HL-60 (cell line): ENCODE measurements around the gene MS4A6A.

Experiments
- DNase-seq, 2 experiments: peaks; one replicate each; pipeline ENCODE4 v3.0.0-alpha.2; 2010 to 2020; ENCODE audit warnings: low read depth in 1 of 2, low spot score in 1 of 2
- H3K27ac ChIP-seq: fragments of 250-450 bp; sonication (Bioruptor Pico); replicated peaks from 2 replicates; pipeline ENCODE4 v1.5.1; 2020; ENCODE audit warnings: mild to moderate bottlenecking, moderate library complexity
- H3K27me3 ChIP-seq: fragments of 250-450 bp; sonication (Bioruptor Pico); 2 replicates; pipeline ENCODE4 v1.5.1; 2021; ENCODE audit warnings: mild to moderate bottlenecking, moderate library complexity; ENCODE audit not compliant: insufficient read depth, poor library complexity, severe bottlenecking
- H3K4me3 ChIP-seq: replicated peaks from 2 replicates; pipeline ENCODE4 v1.5.1; 2011; ENCODE audit warnings: mild to moderate bottlenecking, control low read depth, low read length; ENCODE audit not compliant: insufficient read depth
- CTCF ChIP-seq: IDR thresholded peaks from one replicate; pipeline ENCODE4 v1.5.1; 2011; ENCODE audit warnings: low read length, control low read depth, inconsistent platforms; ENCODE audit not compliant: insufficient read depth
- GABPA ChIP-seq: IDR thresholded peaks from 2 replicates; pipeline ENCODE4 v1.6.1; 2012; ENCODE audit warnings: low read depth
- POLR2AphosphoS5 ChIP-seq: IDR thresholded peaks from 2 replicates; pipeline ENCODE4 v1.6.1; 2012; ENCODE audit warnings: low read depth
- REST ChIP-seq: IDR thresholded peaks from 2 replicates; pipeline ENCODE4 v1.6.1; 2012; ENCODE audit warnings: low read depth; ENCODE audit not compliant: insufficient replicate concordance
- SPI1 ChIP-seq: IDR thresholded peaks from 2 replicates; pipeline ENCODE4 v1.6.1; 2012; ENCODE audit warnings: low read depth, mild to moderate bottlenecking, borderline replicate concordance

Gene MS4A6A

GRCh38 chr11:60143768-60144167 lies 39.1 kb downstream of the MS4A6A start:
- DNase-seq: no peak
- Histone ChIP-seq H3K27ac (no peak overlapping the region), H3K4me3 (no peak overlapping the region), H3K27me3 (no peaks in the 10 kb centered on the region)
- TF ChIP-seq SPI1 (no peak), REST (no peak), POLR2AphosphoS5 (no peak), GABPA (no peak), CTCF (no peak)

- Histone ChIP-seq H3K4me3 (no peak overlapping the region), H3K27ac (no peak overlapping the region), H3K27me3 (no peaks in the 10 kb centered on the region)
- TF ChIP-seq CTCF (no peak), SPI1 (no peak), GABPA (no peak), REST (no peak), POLR2AphosphoS5 (no peak)
- no peak for DNase-seq
Measured at GRCh38 chr11:60133917-60134316, 49.0 kb downstream of the MS4A6A start.

GRCh38 chr11:60131912-60132311 lies 51.0 kb downstream of the MS4A6A start:
- Histone ChIP-seq H3K4me3 (no peak overlapping the region), H3K27me3 (no peaks in the 10 kb centered on the region), H3K27ac (no peak overlapping the region)
- TF ChIP-seq GABPA (no peak), POLR2AphosphoS5 (no peak), REST (no peak), CTCF (no peak), SPI1 (no peak)
- no peak for DNase-seq
